ENCODE data around the gene MYO18B.

The MYO18B gene

DNA sequence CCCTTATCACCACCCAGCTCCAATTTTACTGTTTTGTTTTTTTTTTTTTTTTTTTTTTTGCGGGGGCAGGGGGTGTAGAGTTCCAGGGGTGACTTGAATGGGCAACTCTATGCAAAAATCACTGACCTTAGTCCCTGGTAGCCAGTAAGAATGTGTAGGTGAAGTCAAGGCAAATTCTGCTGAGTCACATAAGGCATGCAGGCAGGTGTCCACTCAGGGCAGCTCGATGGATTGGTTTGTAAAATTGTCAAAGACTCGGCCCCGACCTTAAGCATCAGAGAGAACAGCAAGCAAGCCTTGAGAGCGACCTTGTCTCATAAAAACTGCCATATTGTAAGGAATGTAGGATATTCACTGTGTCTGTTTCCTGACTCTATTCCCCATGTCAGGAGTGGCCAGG is 275.9 kb downstream of the MYO18B start:
- DNase-seq = no peak

DNA sequence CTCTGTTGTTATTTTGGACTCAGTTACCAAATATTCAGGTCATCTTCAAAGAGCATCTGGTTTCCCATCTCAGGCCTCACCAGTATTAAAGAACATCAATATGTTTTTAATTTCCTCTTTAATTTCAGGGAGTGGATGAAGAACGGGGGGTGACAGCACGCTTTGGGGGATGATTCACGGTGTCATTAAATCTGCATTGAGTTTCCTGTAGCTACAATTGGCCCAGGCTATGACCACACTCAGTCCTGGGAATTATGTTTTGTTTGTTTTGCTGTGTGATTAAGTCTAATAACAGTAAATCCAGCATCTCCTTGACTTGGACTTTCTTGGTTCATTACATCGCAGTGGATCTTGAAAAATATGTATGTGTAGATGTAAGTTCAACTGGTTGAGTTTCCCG is 277.6 kb downstream of the MYO18B start:
- no peak for DNase-seq

- DNase-seq = no peak
Measured at GRCh38 chr22:26021516-26021915, 279.5 kb downstream of the MYO18B start.

- no peak for DNase-seq
Measured at GRCh38 chr22:26023104-26023775, 281.3 kb downstream of the MYO18B start.

DNA sequence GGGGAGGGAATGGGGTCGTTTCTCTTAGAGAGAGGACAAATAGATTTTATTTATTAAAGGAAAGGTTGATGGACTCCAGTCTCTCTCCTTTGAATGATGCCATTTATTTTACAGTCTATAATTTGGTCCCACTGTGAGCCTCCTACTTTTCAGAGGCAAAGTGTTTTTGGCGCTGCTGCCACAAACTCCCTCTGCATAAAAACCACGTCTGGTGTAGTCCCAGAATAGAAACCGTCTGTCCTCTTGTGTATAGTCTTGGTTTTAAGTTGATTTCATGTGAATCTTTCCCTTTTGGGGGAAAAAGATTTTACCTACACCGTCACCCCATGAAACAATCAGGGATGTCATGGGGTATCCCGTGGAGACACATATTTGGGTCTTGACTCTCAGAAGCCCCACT is 283.6 kb downstream of the MYO18B start:
- no peak for DNase-seq

DNA sequence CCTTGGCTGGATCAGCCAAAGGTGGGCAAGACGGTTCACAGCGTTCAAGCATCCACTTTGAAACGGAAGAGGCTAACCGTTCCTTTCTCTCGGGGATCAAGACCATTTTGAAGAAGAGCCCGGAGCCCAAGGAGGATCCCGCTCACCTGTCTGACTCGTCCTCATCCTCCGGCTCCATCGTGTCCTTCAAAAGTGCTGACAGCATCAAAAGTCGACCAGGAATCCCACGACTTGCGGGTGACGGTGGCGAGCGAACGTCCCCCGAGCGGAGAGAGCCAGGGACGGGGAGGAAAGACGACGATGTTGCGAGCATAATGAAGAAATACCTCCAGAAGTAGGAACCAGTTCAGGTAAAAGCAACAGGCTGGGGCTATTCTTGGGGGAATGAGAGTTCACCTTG is 285.4 kb downstream of the MYO18B start:
- no peak for DNase-seq

GRCh38 chr22:26031641-26032040 is 289.7 kb downstream of the MYO18B start:
- DNase-seq = no peak

GRCh38 chr22:26033071-26033470 is 291.1 kb downstream of the MYO18B start:
- peak; percentile 74 for DNase-seq

DNA sequence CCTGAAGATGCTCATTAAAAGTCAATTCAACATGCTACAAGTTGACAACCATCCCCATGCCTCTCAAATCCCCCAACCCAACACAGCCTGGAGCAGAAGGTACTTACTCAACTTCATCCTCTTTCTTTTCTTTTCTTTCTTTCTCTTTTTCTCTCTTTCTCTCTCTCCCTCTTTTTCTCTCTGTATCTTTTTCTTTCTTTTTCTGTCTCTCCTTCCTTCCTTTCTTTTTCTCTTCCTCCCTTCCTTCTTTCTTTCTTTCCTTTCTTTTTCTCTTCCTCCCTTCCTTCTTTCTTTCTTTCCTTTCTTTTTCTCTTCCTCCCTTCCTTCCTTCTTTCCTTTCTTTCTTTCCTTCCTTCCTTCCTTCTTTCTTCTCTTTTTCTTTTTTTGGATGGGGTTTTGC is 291.6 kb downstream of the MYO18B start:
- DNase-seq = no peak

- DNase-seq = no peak
Measured at GRCh38 chr22:26035523-26035922, 293.5 kb downstream of the MYO18B start.

DNA sequence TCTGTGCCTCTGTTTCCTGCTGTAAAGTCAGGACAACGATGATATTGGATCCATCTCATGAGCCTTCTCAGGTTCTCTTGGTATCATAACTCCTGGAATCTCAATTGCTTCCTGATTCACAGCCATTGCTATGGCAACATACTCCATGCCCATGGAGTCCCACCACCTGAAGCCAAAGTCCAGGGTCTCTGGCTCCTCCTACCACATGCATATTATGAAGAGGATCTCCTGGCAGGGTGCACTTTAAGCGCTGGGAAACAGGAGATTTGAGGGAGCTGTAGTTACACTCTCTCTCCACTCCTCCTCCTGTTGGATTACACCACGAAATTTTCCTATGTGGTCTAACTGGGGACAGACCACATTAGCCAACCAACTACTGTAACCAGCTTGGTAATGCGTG is 296.4 kb downstream of the MYO18B start:
- no peak for DNase-seq

DNA sequence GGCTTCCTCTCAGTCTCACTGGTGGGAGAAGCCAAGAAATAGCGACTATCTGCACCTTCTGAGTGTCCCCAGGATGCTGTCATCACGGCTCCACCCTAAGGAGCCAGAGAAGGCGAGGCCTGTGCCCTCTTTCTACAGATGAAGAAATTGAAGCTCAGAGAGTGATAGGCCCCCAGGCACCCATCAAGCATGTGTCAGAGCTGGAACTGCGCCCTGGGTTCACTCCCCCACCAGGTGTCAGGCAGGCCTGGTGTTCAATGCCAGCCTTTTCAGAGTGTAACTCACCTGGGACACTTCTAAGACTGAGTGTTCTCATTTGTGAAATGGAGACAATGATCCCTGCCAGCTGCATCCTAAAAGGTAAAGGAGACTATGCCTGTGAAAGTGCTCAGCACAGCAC is 299.9 kb downstream of the MYO18B start:
- peak; percentile 50 for DNase-seq

GRCh38 chr22:26043031-26043430 is 301.0 kb downstream of the MYO18B start:
- DNase-seq = no peak

- DNase-seq = no peak
Measured at GRCh38 chr22:26045051-26045450, 303.1 kb downstream of the MYO18B start.

DNA sequence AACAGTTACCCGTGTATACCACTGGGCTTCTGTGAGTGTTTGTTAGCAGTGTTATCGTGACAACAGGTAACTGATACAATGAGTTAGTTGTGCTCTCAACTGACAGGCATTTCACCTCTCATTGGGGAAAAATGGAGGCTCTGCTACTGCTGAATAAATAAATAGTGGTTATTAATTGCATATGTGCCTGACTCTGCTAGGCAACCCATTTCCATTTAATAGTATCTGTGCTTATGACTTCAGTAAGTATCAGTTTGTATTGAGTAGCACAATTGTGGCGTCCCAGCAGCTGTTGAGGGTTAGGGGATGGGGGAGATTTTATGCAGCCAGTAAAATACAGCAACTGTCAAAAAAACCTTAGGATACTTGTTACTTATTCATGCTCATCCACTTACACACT is 303.9 kb downstream of the MYO18B start:
- DNase-seq = no peak

DNA sequence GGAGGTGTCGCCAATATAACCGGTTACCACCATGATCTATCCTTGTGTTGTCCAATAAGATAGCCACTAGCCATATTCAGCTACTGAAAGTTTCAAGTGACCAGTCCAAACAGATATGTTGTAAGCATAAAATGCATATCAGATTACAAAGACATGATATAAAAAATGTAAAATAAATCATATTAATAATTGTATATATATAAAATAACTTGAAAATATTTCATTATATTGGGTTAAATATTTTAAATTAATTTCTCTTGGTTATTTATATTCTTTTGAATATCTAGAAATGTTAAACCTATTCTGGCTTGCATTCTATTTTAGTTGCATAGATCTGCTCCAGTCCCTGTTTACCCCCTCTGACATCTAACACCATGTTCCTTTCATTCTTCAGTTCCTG is 305.5 kb downstream of the MYO18B start:
- DNase-seq = no peak

GRCh38 chr22:26047920-26048319 is 305.9 kb downstream of the MYO18B start:
- no peak for DNase-seq

GRCh38 chr22:26050079-26050478 is 308.1 kb downstream of the MYO18B start:
- no peak for DNase-seq

- no peak for DNase-seq
Measured at GRCh38 chr22:26053737-26054316, 311.8 kb downstream of the MYO18B start.

- peak; percentile 79 for DNase-seq
Measured at GRCh38 chr22:26054841-26055605, 313.0 kb downstream of the MYO18B start.

DNA sequence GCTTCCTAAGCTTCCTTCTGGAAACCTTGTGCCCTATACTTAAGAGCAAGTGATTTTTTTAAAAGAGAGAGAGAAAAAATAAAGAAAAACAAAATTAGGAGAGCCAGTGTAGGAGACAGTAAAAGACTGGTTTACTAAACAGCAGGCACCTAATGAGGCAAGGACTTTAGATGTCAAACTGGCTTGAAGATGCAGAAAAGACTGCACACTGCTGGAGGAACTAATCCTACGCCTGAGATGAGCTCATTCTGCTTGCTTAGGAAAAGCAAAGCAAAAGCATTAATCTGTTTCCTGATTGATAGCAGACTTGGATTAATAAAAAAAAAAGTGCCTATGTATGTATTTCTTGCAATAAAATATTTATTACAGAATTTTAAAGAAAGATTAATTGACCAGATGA is 313.7 kb downstream of the MYO18B start:
- DNase-seq = peak; percentile 40

DNA sequence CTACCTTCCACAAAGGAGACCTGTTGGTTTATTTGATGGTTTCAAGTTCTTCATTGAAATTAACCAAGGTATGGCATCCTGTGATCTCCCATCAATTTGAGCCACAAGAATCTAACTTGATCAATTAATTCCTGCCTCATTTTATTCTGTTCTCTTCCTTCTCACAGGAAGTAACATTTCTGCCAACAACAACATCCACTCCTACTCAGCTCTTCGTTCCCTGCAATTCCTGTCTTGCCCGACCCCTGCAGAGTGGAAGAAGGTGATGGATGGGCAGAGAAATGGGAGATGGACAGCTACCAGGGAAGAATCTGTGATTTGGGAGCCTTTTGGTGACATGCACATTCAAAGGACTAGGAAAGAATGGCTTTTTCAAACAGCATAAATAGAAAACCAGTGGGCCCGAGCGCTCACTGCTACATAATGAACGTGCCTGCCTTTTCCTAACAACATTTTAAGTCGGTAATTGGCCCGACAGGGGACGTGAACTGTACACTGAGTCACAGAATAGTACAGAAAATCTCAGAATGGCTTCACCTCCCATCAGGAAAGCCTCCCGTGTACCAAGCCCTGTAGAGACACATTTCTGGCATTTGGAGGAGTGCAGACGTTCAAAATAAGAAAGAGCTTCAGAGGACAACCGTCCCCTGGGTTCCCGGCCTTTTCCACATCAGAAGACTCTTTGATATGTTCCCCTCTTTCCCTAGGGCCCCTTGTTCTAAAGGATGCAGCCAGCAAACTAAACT is 314.6 kb downstream of the MYO18B start:
- no peak for DNase-seq

- DNase-seq = no peak
Measured at GRCh38 chr22:26057731-26058130, 315.7 kb downstream of the MYO18B start.

GRCh38 chr22:26064048-26064447 is 322.1 kb downstream of the MYO18B start:
- DNase-seq = no peak
